ENCODE data around the gene PRICKLE2. TPM values are rescaled to one million over a fixed set of nuclear protein-coding genes. Genes with fewer than 3 reads are reported as not detected.

PRICKLE2 gene
- total RNA-seq, 1 donor from 2014 or later = 32.9 TPM

GRCh38 chr3:64164349-64164748 lies 60.9 kb downstream of the PRICKLE2 start:
- H3K36me3 ChIP-seq (ENCODE audit: control insufficient read depth in 3 of 3, insufficient read depth in 3 of 3, low read length in 3 of 3) = peaks cover 0 to under 1% (median 0%) of the 10 kb centered on the region in 3 donors
- H3K4me3 ChIP-seq (ENCODE audit: low read length in 3 of 3) = no peak overlapping the region
- peaks cover 3 to 13% (median 5%) of the 10 kb centered on the region in 3 donors for H3K4me1 ChIP-seq (ENCODE audit: control insufficient read depth in 3 of 3, insufficient read depth in 3 of 3, low read length in 3 of 3)
- no peaks in the 10 kb centered on the region for H3K9me3 ChIP-seq (ENCODE audit: control insufficient read depth in 3 of 3, low read length in 3 of 3)
- no peak overlapping the region for H3K9ac ChIP-seq (ENCODE audit: low read depth in 1 of 3, low read length in 3 of 3)
- no peak overlapping the region for H3K27ac ChIP-seq (ENCODE audit: low read depth, low read length)
- no peaks in the 10 kb centered on the region for H3K27me3 ChIP-seq (ENCODE audit: control insufficient read depth in 3 of 3, insufficient read depth in 3 of 3, low read length in 3 of 3)

- Histone ChIP-seq H3K4me1 (ENCODE audit: control insufficient read depth in 3 of 3, insufficient read depth in 3 of 3, low read length in 3 of 3) (peaks cover 3 to 13% (median 5%) of the 10 kb centered on the region in 3 donors), H3K27me3 (ENCODE audit: control insufficient read depth in 3 of 3, insufficient read depth in 3 of 3, low read length in 3 of 3) (no peaks in the 10 kb centered on the region), H3K36me3 (ENCODE audit: control insufficient read depth in 3 of 3, insufficient read depth in 3 of 3, low read length in 3 of 3) (peaks cover 0 to 3% (median 0%) of the 10 kb centered on the region in 3 donors), H3K9me3 (ENCODE audit: control insufficient read depth in 3 of 3, low read length in 3 of 3) (no peaks in the 10 kb centered on the region), H3K9ac (ENCODE audit: low read depth in 1 of 3, low read length in 3 of 3) (no peak overlapping the region), H3K4me3 (ENCODE audit: low read length in 3 of 3) (no peak overlapping the region), H3K27ac (ENCODE audit: low read depth, low read length) (peak overlapping the region; percentile 10)
Observed at GRCh38 chr3:64163755-64164148, 61.5 kb downstream of the PRICKLE2 start.

- H3K9me3 ChIP-seq (ENCODE audit: control insufficient read depth in 3 of 3, low read length in 3 of 3) = no peaks in the 10 kb centered on the region
- no peak overlapping the region for H3K4me3 ChIP-seq (ENCODE audit: low read length in 3 of 3)
- peak overlapping the region; percentile 10 for H3K27ac ChIP-seq (ENCODE audit: low read depth, low read length)
- H3K4me1 ChIP-seq (ENCODE audit: control insufficient read depth in 3 of 3, insufficient read depth in 3 of 3, low read length in 3 of 3) = peaks cover 3 to 13% (median 5%) of the 10 kb centered on the region in 3 donors
- H3K9ac ChIP-seq (ENCODE audit: low read depth in 1 of 3, low read length in 3 of 3) = no peak overlapping the region
- peaks cover 0 to 3% (median 0%) of the 10 kb centered on the region in 3 donors for H3K36me3 ChIP-seq (ENCODE audit: control insufficient read depth in 3 of 3, insufficient read depth in 3 of 3, low read length in 3 of 3)
- H3K27me3 ChIP-seq (ENCODE audit: control insufficient read depth in 3 of 3, insufficient read depth in 3 of 3, low read length in 3 of 3) = no peaks in the 10 kb centered on the region
Observed at GRCh38 chr3:64163019-64163754, 62.1 kb downstream of the PRICKLE2 start.

DNA sequence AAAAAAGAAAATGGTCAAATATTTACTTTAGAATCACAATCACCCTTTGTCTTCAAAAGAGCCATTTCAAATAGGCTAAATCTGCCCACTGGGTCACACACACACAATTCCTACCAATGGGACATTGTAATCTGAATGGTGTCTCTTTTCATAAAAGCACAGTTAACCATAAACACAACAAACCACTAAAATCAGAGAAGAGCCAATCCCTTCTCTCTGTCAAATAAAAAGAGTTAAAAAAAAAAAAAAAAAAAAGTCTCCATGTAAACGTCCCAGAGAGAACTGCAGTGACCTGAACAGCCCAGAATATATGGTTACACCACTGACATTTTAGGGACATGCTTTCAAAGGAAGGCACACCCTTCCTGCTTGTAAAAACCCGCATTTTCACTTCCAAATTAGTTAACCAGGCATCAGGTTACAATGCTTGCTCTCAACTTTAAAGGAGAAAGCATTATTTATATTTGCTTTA lies 63.7 kb downstream of the PRICKLE2 start:
- Histone ChIP-seq H3K4me3 (ENCODE audit: low read length in 3 of 3) (no peak overlapping the region), H3K36me3 (ENCODE audit: control insufficient read depth in 3 of 3, insufficient read depth in 3 of 3, low read length in 3 of 3) (peaks cover 4 to 10% (median 7%) of the 10 kb centered on the region in 3 donors), H3K27ac (ENCODE audit: low read depth, low read length) (no peak overlapping the region), H3K27me3 (ENCODE audit: control insufficient read depth in 3 of 3, insufficient read depth in 3 of 3, low read length in 3 of 3) (no peaks in the 10 kb centered on the region), H3K9me3 (ENCODE audit: control insufficient read depth in 3 of 3, low read length in 3 of 3) (no peaks in the 10 kb centered on the region), H3K9ac (ENCODE audit: low read depth in 1 of 3, low read length in 3 of 3) (no peak overlapping the region), H3K4me1 (ENCODE audit: control insufficient read depth in 3 of 3, insufficient read depth in 3 of 3, low read length in 3 of 3) (peaks cover 3 to 9% (median 5%) of the 10 kb centered on the region in 3 donors)

- no peaks in the 10 kb centered on the region for H3K27me3 ChIP-seq (ENCODE audit: control insufficient read depth in 3 of 3, insufficient read depth in 3 of 3, low read length in 3 of 3)
- H3K9me3 ChIP-seq (ENCODE audit: control insufficient read depth in 3 of 3, low read length in 3 of 3) = no peaks in the 10 kb centered on the region
- H3K4me3 ChIP-seq (ENCODE audit: low read length in 3 of 3) = no peak overlapping the region
- H3K9ac ChIP-seq (ENCODE audit: low read depth in 1 of 3, low read length in 3 of 3) = no peak overlapping the region
- H3K36me3 ChIP-seq (ENCODE audit: control insufficient read depth in 3 of 3, insufficient read depth in 3 of 3, low read length in 3 of 3) = peaks cover 4 to 10% (median 7%) of the 10 kb centered on the region in 3 donors
- no peak overlapping the region for H3K27ac ChIP-seq (ENCODE audit: low read depth, low read length)
- H3K4me1 ChIP-seq (ENCODE audit: control insufficient read depth in 3 of 3, insufficient read depth in 3 of 3, low read length in 3 of 3) = peaks cover 3 to 9% (median 5%) of the 10 kb centered on the region in 3 donors
Observed at GRCh38 chr3:64160000-64160695, 65.1 kb downstream of the PRICKLE2 start.

GRCh38 chr3:64158334-64158733 lies 66.9 kb downstream of the PRICKLE2 start:
- H3K27me3 ChIP-seq (ENCODE audit: control insufficient read depth in 3 of 3, insufficient read depth in 3 of 3, low read length in 3 of 3) = no peaks in the 10 kb centered on the region
- no peak overlapping the region for H3K27ac ChIP-seq (ENCODE audit: low read depth, low read length)
- H3K9ac ChIP-seq (ENCODE audit: low read depth in 1 of 3, low read length in 3 of 3) = no peak overlapping the region

GRCh38 chr3:64157150-64158035 lies 67.9 kb downstream of the PRICKLE2 start:
- H3K4me3 ChIP-seq (ENCODE audit: low read length in 3 of 3) = no peak overlapping the region
- H3K4me1 ChIP-seq (ENCODE audit: control insufficient read depth in 3 of 3, insufficient read depth in 3 of 3, low read length in 3 of 3) = peaks cover 0 to 9% (median 3%) of the 10 kb centered on the region in 3 donors
- H3K27ac ChIP-seq (ENCODE audit: low read depth, low read length) = no peak overlapping the region
- H3K27me3 ChIP-seq (ENCODE audit: control insufficient read depth in 3 of 3, insufficient read depth in 3 of 3, low read length in 3 of 3) = no peaks in the 10 kb centered on the region
- H3K36me3 ChIP-seq (ENCODE audit: control insufficient read depth in 3 of 3, insufficient read depth in 3 of 3, low read length in 3 of 3) = peaks cover 4 to 12% (median 9%) of the 10 kb centered on the region in 3 donors
- H3K9ac ChIP-seq (ENCODE audit: low read depth in 1 of 3, low read length in 3 of 3) = no peak overlapping the region
- H3K9me3 ChIP-seq (ENCODE audit: control insufficient read depth in 3 of 3, low read length in 3 of 3) = no peaks in the 10 kb centered on the region

More at GRCh38 chr3:64158334-64158733, 66.9 kb downstream of the PRICKLE2 start:
- Histone ChIP-seq H3K4me1 (ENCODE audit: control insufficient read depth in 3 of 3, insufficient read depth in 3 of 3, low read length in 3 of 3) (peaks cover 3 to 9% (median 5%) of the 10 kb centered on the region in 3 donors), H3K9me3 (ENCODE audit: control insufficient read depth in 3 of 3, low read length in 3 of 3) (no peaks in the 10 kb centered on the region), H3K4me3 (ENCODE audit: low read length in 3 of 3) (no peak overlapping the region), H3K36me3 (ENCODE audit: control insufficient read depth in 3 of 3, insufficient read depth in 3 of 3, low read length in 3 of 3) (peaks cover 4 to 10% (median 7%) of the 10 kb centered on the region in 3 donors)

GRCh38 chr3:64155328-64155727 lies 69.9 kb downstream of the PRICKLE2 start:
- Histone ChIP-seq H3K4me1 (ENCODE audit: control insufficient read depth in 3 of 3, insufficient read depth in 3 of 3, low read length in 3 of 3) (peaks cover 5 to 15% (median 14%) of the 10 kb centered on the region in 3 donors), H3K27ac (ENCODE audit: low read depth, low read length) (no peak overlapping the region), H3K36me3 (ENCODE audit: control insufficient read depth in 3 of 3, insufficient read depth in 3 of 3, low read length in 3 of 3) (peaks cover 4 to 16% (median 12%) of the 10 kb centered on the region in 3 donors), H3K27me3 (ENCODE audit: control insufficient read depth in 3 of 3, insufficient read depth in 3 of 3, low read length in 3 of 3) (no peaks in the 10 kb centered on the region), H3K4me3 (ENCODE audit: low read length in 3 of 3) (no peak overlapping the region), H3K9me3 (ENCODE audit: control insufficient read depth in 3 of 3, low read length in 3 of 3) (no peaks in the 10 kb centered on the region), H3K9ac (ENCODE audit: low read depth in 1 of 3, low read length in 3 of 3) (no peak overlapping the region)

- Histone ChIP-seq H3K27ac (ENCODE audit: low read depth, low read length) (no peak overlapping the region), H3K9ac (ENCODE audit: low read depth in 1 of 3, low read length in 3 of 3) (no peak overlapping the region), H3K9me3 (ENCODE audit: control insufficient read depth in 3 of 3, low read length in 3 of 3) (no peaks in the 10 kb centered on the region), H3K27me3 (ENCODE audit: control insufficient read depth in 3 of 3, insufficient read depth in 3 of 3, low read length in 3 of 3) (no peaks in the 10 kb centered on the region), H3K4me3 (ENCODE audit: low read length in 3 of 3) (no peak overlapping the region), H3K4me1 (ENCODE audit: control insufficient read depth in 3 of 3, insufficient read depth in 3 of 3, low read length in 3 of 3) (peaks cover 9 to 21% (median 18%) of the 10 kb centered on the region in 3 donors), H3K36me3 (ENCODE audit: control insufficient read depth in 3 of 3, insufficient read depth in 3 of 3, low read length in 3 of 3) (peaks cover 4 to 16% (median 8%) of the 10 kb centered on the region in 3 donors)
Observed at GRCh38 chr3:64152676-64153466, 72.4 kb downstream of the PRICKLE2 start.
